Mesodermal cell (in vitro differentiated cells): ENCODE measurements around the gene ACOT6.

Experiments used
- H3K27ac ChIP-seq: 2 replicates; pipeline ENCODE4 v1.7.0; 2013; ENCODE audit warnings: mild to moderate bottlenecking, low read depth, low read length, moderate library complexity; ENCODE audit not compliant: severe bottlenecking
- H3K36me3 ChIP-seq: 2 replicates; pipeline ENCODE4 v1.7.1; 2013; ENCODE audit warnings: mild to moderate bottlenecking, low read length, moderate library complexity; ENCODE audit not compliant: control insufficient read depth, insufficient read depth
- H3K4me1 ChIP-seq: one replicate; pipeline ENCODE4 v1.7.1; 2013; ENCODE audit warnings: mild to moderate bottlenecking, low read length; ENCODE audit not compliant: insufficient read depth, control insufficient read depth, poor library complexity, severe bottlenecking
- H3K4me3 ChIP-seq: 2 replicates; pipeline ENCODE4 v1.7.0; 2013; ENCODE audit warnings: low read length, control low read depth, mild to moderate bottlenecking; ENCODE audit not compliant: insufficient read depth, poor library complexity, severe bottlenecking; ENCODE audit errors: extremely low read depth
- H3K9me3 ChIP-seq: 2 replicates; pipeline ENCODE4 v1.7.1; 2013; ENCODE audit warnings: mild to moderate bottlenecking, low read length, moderate library complexity; ENCODE audit not compliant: control insufficient read depth
- WGBS, 2 experiments: methylation state at CpG; one replicate each; pipeline ENCODE4 v1.1.5; 2013; ENCODE audit warnings: missing lambda C conversion rate in 2 of 2; ENCODE audit not compliant: insufficient coverage in 2 of 2; 5-methylcytosine and 5-hydroxymethylcytosine counted together

The ACOT6 gene

GRCh38 chr14:73602994-73603393 lies 9.3 kb upstream of the ACOT6 start:
- Histone ChIP-seq H3K9me3 (peaks cover 4% of the 10 kb centered on the region), H3K4me3 (no peak overlapping the region), H3K27ac (no peak overlapping the region), H3K36me3 (no peaks in the 10 kb centered on the region), H3K4me1 (no peaks in the 10 kb centered on the region)
- WGBS, 2 experiments = 60 to 100% methylated on average over 1 of the region's 3 CpGs

- no peak overlapping the region for H3K27ac ChIP-seq
- H3K4me1 ChIP-seq = no peaks in the 10 kb centered on the region
- H3K9me3 ChIP-seq = peaks cover 10% of the 10 kb centered on the region
- 86% methylated on average over 2 of the region's 3 CpGs; no CpG with 5 or more reads in 1 of the 2 experiments for WGBS, 2 experiments
- H3K4me3 ChIP-seq = no peak overlapping the region
- H3K36me3 ChIP-seq = no peaks in the 10 kb centered on the region
These were observed 6.0 kb upstream of the ACOT6 start for GRCh38 chr14:73606271-73606670.

GRCh38 chr14:73607241-73607640 lies 5.1 kb upstream of the ACOT6 start:
- H3K9me3 ChIP-seq = peaks cover 10% of the 10 kb centered on the region
- WGBS, 2 experiments = 80% methylated on average over 1 of the region's 1 CpG; no CpG with 5 or more reads in 1 of the 2 experiments
- no peak overlapping the region for H3K4me3 ChIP-seq
- H3K4me1 ChIP-seq = no peaks in the 10 kb centered on the region
- no peaks in the 10 kb centered on the region for H3K36me3 ChIP-seq
- no peak overlapping the region for H3K27ac ChIP-seq

GRCh38 chr14:73610687-73611086 lies 1.6 kb upstream of the ACOT6 start:
- H3K4me3 ChIP-seq = no peak overlapping the region
- H3K9me3 ChIP-seq = peaks cover 6% of the 10 kb centered on the region
- H3K4me1 ChIP-seq = peaks cover 4% of the 10 kb centered on the region
- no peak overlapping the region for H3K27ac ChIP-seq
- H3K36me3 ChIP-seq = no peaks in the 10 kb centered on the region
- 71 to 79% methylated on average over 1 to 2 of the region's 2 CpGs for WGBS, 2 experiments

GRCh38 chr14:73613046-73613383 lies 698 bp downstream of the ACOT6 start:
- Histone ChIP-seq H3K27ac (no peak overlapping the region), H3K36me3 (no peaks in the 10 kb centered on the region), H3K4me3 (peak overlapping the region; percentile 55), H3K9me3 (peaks cover 6% of the 10 kb centered on the region), H3K4me1 (peaks cover 4% of the 10 kb centered on the region)
- 10 to 15% methylated on average over 11 to 12 of the region's 13 CpGs for WGBS, 2 experiments

- WGBS, 2 experiments = 80 to 100% methylated on average over 1 of the region's 3 CpGs
These were observed 1.2 kb downstream of the ACOT6 start for GRCh38 chr14:73613419-73613963.

GRCh38 chr14:73616831-73617230 lies 4.5 kb downstream of the ACOT6 start:
- WGBS, 2 experiments = 53 to 78% methylated on average over 4 of the region's 4 CpGs
- Histone ChIP-seq H3K4me1 (peaks cover 4% of the 10 kb centered on the region), H3K9me3 (no peaks in the 10 kb centered on the region), H3K4me3 (no peak overlapping the region), H3K36me3 (no peaks in the 10 kb centered on the region), H3K27ac (no peak overlapping the region)

More at GRCh38 chr14:73613419-73613963, 1.2 kb downstream of the ACOT6 start:
- Histone ChIP-seq H3K9me3 (peaks cover 6% of the 10 kb centered on the region), H3K36me3 (no peaks in the 10 kb centered on the region), H3K27ac (no peak overlapping the region), H3K4me3 (peak overlapping the region; percentile 55), H3K4me1 (peaks cover 4% of the 10 kb centered on the region)

- Histone ChIP-seq H3K36me3 (no peaks in the 10 kb centered on the region), H3K9me3 (no peaks in the 10 kb centered on the region), H3K27ac (no peak overlapping the region), H3K4me3 (no peak overlapping the region), H3K4me1 (no peaks in the 10 kb centered on the region)
- WGBS, 2 experiments = no CpG with 5 or more reads among the region's 1 CpG
These were observed 7.2 kb downstream of the ACOT6 start for GRCh38 chr14:73619524-73619923.

- Histone ChIP-seq H3K9me3 (no peaks in the 10 kb centered on the region), H3K27ac (no peak overlapping the region), H3K36me3 (no peaks in the 10 kb centered on the region), H3K4me3 (no peak overlapping the region), H3K4me1 (no peaks in the 10 kb centered on the region)
- WGBS, 2 experiments = 88 to 94% methylated on average over 10 of the region's 10 CpGs
These were observed 8.0 kb downstream of the ACOT6 start for GRCh38 chr14:73620268-73620667.

GRCh38 chr14:73623504-73624054 lies 11.3 kb downstream of the ACOT6 start:
- Histone ChIP-seq H3K9me3 (no peaks in the 10 kb centered on the region), H3K36me3 (no peaks in the 10 kb centered on the region), H3K4me1 (no peaks in the 10 kb centered on the region), H3K4me3 (no peak overlapping the region), H3K27ac (no peak overlapping the region)
- WGBS, 2 experiments = 91 to 95% methylated on average over 3 to 4 of the region's 4 CpGs

GRCh38 chr14:73625706-73626105 lies 13.4 kb downstream of the ACOT6 start:
- Histone ChIP-seq H3K4me1 (no peaks in the 10 kb centered on the region), H3K27ac (no peak overlapping the region), H3K36me3 (no peaks in the 10 kb centered on the region), H3K4me3 (no peak overlapping the region), H3K9me3 (no peaks in the 10 kb centered on the region)
- 83 to 100% methylated on average over 1 of the region's 1 CpG for WGBS, 2 experiments
